ENCODE measurements around the gene S100P.

- TF ChIP-seq CTCF (conservative IDR thresholded peaks at IDR 0.05; ENCODE audit: low read length), result no peak
- no peak for TF ChIP-seq EZH2phosphoT487 (IDR thresholded peaks at IDR 0.05; ENCODE audit: borderline replicate concordance, low read depth, low read length)
These were observed 10.1 kb downstream of the S100P start for GRCh38 chr4:6703786-6704185.

All from OCI-LY7 (cell line).